ENCODE data around the gene RBMS3.

The RBMS3 gene

DNA sequence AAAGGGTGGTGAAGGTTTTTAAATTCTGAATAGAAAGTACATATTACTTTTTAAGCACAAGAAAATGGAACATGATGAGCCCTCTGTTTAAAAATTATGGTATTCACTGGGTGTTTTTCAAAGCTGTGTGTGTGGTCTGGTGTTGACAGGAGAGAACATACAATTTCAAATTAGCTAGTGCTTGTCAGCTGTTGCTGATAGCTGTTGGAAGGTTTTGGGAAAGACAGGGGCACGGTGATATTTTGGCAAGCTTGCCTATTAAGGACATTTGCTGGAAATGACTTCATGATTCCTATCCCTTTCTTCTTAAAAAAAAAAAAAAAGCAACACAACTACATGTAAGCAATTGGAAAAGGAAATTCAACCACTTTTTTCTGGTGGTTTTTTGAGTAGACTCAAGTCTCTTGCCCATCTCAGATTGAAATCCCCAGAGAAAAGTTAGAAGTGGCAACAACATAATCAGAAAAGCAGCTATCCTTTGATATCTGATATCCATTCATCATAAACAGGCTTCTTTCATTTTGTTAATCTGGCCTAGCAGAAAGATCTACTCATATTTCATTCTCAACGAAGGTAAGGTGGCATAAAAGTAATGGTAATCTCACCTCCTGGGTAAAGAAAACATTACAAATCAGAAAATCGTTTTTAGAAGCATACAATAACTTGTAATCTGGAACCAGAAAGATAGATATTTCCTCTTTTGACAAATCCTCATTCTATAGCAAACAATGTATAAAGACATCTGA, 130.0 kb downstream of the RBMS3 start:
- in situ Hi-C loops (cut with MboI; ENCODE audit: low sequenced_read_pairs, unreplicated experiment) = no loop called here
- DNase-seq (ENCODE audit: low spot score) = no peak
- TF ChIP-seq, protein P1, sequence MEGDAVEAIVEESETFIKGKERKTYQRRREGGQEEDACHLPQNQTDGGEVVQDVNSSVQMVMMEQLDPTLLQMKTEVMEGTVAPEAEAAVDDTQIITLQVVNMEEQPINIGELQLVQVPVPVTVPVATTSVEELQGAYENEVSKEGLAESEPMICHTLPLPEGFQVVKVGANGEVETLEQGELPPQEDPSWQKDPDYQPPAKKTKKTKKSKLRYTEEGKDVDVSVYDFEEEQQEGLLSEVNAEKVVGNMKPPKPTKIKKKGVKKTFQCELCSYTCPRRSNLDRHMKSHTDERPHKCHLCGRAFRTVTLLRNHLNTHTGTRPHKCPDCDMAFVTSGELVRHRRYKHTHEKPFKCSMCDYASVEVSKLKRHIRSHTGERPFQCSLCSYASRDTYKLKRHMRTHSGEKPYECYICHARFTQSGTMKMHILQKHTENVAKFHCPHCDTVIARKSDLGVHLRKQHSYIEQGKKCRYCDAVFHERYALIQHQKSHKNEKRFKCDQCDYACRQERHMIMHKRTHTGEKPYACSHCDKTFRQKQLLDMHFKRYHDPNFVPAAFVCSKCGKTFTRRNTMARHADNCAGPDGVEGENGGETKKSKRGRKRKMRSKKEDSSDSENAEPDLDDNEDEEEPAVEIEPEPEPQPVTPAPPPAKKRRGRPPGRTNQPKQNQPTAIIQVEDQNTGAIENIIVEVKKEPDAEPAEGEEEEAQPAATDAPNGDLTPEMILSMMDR (IDR thresholded peaks at IDR 0.05; ENCODE audit: borderline replicate concordance, control extremely low read depth, extremely low read depth, insufficient read depth, missing control alignments) = no peak

DNA sequence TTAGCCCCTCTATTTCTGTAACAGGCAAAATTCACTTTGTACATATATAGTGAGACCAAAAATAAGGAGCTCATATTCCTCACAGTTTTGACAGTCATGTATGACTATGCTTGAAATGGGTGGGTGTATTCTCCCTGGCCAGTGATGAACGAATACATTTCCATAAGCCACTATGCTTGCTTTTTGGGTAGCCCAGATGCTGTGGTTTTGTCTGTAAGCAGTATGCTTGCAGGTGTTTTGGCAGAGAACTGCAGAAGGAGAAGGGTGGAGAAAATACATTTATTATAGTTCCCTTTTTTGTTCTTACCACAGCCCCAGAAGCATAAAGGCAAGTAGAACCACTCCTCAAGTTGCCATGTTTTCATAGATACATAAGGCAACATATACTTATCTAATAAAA, 131.2 kb downstream of the RBMS3 start:
- TF ChIP-seq, protein P1 (IDR thresholded peaks at IDR 0.05; ENCODE audit: borderline replicate concordance, control extremely low read depth, extremely low read depth, insufficient read depth, missing control alignments) = no peak
- in situ Hi-C loops (cut with MboI; ENCODE audit: low sequenced_read_pairs, unreplicated experiment) = no loop called here
- no peak for DNase-seq (ENCODE audit: low spot score)

DNA sequence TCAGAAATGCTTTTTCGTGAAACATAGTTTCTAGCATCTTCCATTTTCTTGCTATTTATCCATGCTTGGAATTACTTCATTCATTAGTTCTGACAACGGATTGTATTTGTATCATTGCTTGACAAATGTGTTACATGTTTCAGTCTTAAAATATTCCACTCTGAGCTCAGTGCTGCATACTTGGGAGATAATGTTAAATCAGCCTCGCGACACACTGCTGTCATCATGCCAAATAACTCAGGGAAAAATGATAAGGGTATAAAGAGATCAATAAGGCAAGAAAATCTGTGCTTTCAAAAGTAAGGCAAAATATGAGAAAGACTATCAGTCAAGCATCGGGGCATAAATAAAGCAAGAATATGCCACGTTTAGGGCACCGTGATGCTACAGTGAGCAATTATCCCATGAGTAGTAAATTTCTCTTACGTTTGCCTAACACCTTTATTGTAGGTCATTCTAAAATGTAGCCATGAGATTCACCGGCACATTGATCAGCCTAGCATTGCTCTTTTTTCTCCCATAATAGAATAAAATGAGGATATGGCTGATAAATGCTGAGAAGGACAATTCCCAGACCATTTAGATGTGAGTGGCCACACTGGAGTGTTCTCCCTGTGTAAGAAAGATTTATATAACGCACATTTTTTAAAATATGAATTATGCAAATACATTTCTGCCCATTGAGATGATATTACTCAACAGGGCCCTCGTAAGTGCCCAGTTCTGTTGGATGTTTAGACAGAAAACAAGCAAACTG, 133.8 kb downstream of the RBMS3 start:
- in situ Hi-C loops (cut with MboI; ENCODE audit: low sequenced_read_pairs, unreplicated experiment) = no loop called here

DNA sequence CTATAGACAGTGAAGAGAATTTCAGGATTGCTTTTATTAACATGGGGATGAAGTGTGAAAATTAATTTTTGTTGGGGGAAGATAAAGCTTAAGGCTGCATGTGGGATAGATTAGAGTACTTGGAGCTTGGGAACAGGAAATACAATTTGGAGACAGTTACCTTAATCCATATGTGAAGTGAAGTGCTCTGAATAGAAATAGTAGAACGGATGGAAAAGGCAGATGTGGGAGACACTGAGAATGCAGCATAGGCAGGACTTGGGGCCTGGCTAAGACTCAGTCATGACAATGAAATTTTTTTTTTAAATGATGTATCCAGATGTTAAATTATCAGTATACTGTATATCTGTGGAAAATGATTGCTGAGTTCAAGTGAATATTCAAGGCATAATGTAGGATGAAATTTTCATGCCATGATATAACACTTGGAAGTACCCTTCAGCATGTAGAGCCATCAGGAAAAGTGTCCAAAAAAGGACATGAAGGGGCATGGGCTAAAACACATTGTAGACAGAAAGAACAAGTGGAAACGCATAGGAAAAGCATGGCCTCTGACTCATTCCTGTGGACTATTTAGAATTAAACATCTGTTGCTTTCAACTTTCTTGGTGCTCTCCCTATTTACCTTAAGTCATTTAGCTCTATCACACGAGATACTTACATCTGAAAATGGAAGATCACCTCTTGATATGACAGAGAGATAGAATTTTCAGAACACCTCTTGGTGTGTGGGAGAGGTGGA, 134.8 kb downstream of the RBMS3 start:
- in situ Hi-C loops (cut with MboI; ENCODE audit: low sequenced_read_pairs, unreplicated experiment) = no loop called here
- TF ChIP-seq, protein P1 (IDR thresholded peaks at IDR 0.05; ENCODE audit: borderline replicate concordance, control extremely low read depth, extremely low read depth, insufficient read depth, missing control alignments) = no peak
- DNase-seq (ENCODE audit: low spot score) = no peak

More for the DNA sequence above, 133.8 kb downstream of the RBMS3 start:
- no peak for DNase-seq (ENCODE audit: low spot score)
- TF ChIP-seq, protein P1 (IDR thresholded peaks at IDR 0.05; ENCODE audit: borderline replicate concordance, control extremely low read depth, extremely low read depth, insufficient read depth, missing control alignments) = no peak

DNA sequence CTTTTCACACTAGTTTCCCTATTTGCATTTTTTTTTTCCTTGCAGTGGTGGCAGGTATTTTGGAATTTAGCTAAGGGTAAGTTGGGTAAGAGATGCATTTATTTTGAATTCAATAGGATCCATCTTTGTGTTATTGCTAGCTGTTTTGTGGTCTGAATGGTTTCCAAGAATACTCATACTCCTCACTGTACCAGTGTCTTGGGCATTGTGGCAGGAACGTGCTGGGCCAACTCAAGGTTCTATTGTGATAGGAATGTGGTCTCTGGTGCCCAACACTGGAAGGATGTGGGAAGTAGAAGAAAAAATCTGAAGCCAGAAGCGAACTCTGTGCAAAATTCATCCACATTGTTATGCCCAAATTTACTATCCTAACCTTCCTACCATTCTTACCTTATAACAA, 135.6 kb downstream of the RBMS3 start:
- in situ Hi-C loops (cut with MboI; ENCODE audit: low sequenced_read_pairs, unreplicated experiment) = no loop called here
- DNase-seq (ENCODE audit: low spot score) = no peak
- TF ChIP-seq, protein P1 (IDR thresholded peaks at IDR 0.05; ENCODE audit: borderline replicate concordance, control extremely low read depth, extremely low read depth, insufficient read depth, missing control alignments) = no peak

DNA sequence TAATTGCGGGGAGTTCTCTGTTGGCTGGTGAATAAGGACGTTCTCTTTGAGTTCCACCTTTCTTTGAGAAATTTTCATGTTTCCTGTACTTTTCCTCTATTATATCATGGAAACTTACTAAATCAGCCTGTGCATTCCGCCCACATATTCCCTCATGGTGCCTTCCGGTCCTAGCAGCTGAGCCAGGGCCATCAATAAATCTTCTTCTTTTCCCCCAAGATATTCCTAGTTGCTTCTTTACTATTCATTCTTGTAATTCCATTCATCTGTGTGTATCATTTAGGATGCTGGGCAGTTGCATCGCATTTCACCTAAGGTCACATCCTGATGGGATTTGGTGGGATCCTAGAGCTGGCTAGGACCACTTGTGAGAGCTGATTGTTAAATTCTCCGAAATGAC, 139.2 kb downstream of the RBMS3 start:
- TF ChIP-seq, protein P1 (IDR thresholded peaks at IDR 0.05; ENCODE audit: borderline replicate concordance, control extremely low read depth, extremely low read depth, insufficient read depth, missing control alignments) = no peak
- in situ Hi-C loops (cut with MboI; ENCODE audit: low sequenced_read_pairs, unreplicated experiment) = no loop called here
- DNase-seq (ENCODE audit: low spot score) = no peak
